SKM-1 (cell line): ENCODE results near the gene HDGFL2.
A peak's percentile ranks its signal among the peaks of the same experiment; 100 is the strongest.
"Not testable (repeated sequence)": the region's sequence is repeated elsewhere in the genome, so short reads cannot be mapped to it uniquely, and the experiment has no call there.

ENCODE experiments used
- DNase-seq: peaks from one replicate; lab custom pipeline; 2025; ENCODE audit not compliant: unreplicated experiment; lab: John Stamatoyannopoulos, UW

HDGFL2 gene

DNA sequence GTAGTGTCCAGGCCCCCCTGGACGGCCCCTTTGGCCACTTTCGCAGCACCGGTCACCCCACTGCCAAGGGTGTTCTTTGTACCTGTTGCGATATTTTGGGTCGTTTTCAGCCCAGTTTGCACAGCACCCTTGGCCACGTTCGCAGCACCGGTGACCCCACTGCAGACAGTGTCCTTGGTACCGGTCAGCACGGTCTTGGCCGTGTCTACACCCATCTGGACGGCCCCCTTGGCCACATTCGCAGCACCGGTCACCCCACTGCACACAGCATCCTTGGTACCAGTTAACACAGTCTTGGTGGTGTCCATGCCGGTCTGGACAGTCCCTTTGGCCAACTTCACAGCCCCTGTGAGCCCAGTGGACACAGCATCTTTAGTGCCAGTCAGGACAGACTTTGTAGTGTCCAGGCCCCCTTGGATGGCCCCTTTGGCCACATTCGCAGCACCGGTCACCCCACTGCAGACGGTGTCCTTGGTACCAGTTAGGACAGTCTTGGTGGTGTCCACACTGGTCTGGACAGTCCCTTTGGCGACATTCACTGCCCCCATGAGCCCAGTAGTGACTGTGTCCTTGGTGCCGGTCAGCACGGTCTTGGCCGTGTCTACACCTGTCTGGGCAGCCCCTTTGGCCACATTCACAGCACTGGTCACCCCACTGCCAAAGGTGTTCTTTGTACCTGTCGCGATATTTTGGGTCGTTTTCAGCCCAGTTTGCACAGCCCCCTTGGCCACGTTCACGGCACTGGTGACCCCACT, 39.4 kb downstream of the HDGFL2 start:
- no peak for DNase-seq

DNA sequence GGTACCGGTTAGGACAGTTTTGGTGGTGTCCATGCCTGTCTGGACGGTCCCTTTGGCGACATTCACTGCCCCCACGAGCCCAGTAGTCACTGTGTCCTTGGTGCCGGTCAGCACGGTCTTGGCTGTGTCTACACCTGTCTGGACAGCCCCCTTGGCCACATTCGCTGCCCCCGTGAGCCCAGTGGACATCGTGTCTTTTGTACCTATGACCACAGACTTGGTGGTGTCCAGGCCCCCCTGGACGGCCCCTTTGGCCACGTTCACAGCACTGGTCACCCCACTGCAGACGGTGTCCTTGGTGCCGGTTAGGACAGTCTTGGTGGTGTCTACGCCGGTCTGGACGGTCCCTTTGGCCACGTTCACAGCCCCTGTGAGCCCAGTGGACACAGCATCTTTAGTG, 40.0 kb downstream of the HDGFL2 start:
- DNase-seq, result no peak

DNA sequence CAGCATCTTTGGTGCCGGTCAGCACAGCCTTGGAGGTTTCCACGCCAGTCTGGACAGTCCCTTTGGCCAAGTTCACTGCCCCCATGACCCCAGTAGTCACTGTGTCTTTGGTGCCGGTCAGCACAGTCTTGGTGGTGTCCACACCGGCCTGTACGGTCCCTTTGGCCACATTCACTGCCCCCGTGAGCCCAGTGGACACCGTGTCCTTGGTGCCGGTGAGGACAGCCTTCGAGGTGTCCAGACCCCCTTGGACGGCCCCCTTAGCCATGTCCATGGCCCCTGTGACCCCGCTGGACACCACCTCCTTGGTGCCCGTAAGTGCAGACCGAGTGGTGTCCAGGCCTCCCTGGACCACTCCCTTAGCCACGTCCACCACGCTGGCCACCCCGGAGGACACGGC, 41.2 kb downstream of the HDGFL2 start:
- DNase-seq, result no peak

DNA sequence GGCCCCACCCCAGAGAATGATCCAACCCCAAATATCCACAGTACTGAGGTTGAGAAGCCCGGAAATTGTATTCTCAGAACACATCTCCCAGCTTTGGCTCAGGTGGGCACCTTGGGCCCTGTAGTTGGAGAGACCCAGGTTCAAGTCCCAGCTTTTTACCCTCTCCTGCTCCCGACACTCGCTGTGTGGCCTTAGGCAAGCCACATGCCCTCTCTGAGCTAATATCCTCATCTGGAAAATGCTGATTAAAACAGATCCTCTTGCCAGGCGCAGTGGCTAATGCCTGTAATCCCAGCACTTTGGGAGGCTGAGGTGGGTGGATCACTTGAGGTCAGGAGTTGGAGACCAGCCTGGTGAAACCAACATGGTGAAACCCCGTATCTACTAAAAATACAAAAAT, 43.6 kb downstream of the HDGFL2 start:
- DNase-seq, result no peak

DNA sequence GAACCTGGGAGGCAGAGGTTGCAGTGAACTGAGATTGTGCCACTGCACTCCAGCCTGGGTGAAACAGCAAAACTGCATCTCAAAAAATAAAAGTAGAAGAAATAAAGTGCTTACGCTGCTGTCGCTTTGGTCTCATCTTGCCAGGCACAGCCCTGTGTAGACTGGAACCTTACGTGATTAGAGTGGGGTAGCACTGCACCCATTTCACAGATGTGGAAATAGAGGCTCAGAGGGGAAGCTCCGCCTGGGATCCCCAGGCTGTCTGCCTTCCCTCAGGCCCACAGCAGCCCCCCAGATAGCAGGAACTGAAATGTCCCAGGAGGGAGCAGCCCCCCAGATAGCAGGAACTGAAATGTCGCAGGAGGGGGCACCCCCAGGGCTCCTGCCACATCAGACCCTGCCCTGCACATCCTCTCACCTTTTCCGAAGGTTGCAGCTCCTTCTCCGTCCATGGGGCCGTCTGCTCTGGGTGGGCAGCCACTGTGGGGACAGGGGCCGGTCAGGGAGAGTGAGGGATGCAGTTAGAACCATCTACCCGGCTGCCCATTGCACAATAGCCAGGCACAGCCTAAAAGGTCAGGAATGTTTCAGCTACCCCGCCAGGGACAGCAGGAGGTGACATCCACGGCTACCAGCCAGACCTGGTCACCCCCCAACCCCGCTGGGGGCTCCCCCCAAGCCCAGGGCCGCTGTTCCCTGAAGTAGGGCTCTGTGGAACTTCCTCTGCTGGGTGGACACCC, 44.3 kb downstream of the HDGFL2 start:
- DNase-seq, result no peak

DNA sequence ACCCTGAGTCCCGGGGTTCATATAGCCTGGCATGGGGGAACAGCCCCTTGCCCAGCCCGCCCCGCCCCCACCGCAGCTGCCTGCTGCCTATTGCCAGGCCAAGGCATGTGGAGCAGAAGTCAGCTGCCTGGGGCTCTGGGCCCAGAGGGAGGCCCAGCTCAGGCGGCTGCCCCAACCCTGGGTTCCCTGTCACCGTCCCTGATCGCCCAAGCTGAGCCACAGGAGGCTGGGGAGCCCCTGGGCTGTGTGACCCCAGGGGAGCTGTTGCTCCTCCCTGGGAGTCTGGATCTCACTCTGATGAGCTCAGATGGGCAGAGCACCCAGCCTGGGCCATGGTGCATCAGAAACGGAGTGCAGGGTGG, 44.8 kb downstream of the HDGFL2 start:
- no peak for DNase-seq

DNA sequence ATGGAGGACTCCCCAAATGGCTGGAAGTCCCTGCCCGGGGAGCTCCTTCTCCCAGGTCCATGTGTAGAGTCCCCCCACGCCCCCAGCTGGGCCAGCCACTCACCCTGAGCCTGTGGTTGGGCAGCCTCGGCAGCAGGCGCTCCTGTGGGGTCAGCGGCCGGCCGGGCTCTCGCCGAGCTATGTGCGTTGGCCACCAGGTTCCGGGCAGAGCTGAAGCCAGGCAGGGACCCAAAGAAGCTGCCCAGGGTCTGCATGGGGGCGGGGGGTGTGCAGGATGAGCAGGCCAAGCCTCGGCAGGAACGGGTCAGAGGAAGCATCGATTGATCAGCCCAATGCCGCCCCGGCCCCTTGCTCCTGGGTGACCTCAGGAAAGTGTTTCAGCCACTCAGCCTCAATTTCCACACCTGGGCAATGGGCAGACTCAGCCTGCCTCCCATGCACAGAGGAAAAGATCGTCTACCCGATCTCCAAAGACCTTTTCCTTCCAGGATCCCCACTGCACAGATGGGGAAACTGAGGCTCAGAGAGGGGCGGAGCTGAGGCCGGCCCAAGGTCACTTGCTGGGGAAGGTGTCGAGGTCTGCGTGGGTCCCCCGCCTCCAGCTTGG, 45.5 kb downstream of the HDGFL2 start:
- DNase-seq, result no peak

DNA sequence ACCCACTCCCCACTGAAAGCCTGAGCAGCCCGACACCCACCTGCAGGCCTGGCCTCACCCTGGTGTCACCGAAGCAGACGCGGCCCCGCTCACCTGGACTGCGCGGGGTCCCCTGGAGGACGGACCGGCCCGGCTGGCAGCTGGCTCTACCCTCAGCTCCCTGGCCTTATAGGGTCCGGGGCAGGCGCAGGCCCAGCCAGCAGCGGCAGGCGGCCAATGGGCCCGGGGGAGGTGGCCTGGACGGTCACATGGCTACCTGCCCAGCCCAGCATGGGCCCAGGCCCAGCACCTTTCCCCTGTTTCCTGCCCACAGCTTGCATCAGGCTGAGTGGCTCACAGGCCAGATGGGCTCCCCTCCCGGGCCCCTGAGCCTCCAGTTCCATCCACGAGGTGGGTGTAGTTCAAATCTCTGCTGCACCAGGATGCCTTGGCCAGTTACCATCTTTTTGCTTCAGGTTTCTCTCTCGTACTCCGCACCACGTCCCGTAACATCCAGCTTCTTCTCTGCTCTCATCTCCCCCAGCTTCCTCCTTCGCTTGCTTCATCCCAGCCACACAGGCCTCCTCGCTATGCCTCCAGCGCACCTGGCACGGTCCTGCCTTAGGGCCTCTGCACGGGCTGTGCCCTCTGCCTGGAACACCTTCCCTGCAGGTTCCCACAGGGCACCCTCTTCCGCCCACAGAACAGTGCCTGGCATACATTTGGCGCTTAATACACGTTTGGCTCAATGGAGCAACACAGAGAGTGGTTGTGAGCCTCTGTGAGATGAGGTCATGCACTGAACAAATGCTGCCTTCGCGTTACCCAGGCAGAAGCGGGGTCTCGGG, 46.5 kb downstream of the HDGFL2 start, which contains the start of gene PLIN4:
PLIN4 (minus strand) TSS at position 142 of the 827 bp plus-strand sequence. CDS start 214 bp downstream, outside the sequence.
- no peak for DNase-seq

DNA sequence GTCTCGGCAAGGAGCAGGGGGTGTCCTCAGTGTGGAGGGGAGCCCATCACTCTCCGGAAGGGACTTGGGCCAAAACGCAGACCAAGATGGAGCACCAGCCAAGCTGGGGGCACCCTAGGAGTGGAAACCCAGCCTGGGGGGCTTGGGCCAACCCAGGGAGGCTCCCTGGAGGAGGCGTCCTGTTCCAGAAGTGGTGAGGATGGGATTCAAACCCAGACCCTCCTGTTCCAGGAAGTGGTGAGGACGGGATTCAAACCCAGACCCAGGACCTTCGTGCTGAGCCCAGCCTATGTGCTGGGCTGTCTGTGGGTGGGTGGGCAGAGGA, 47.0 kb downstream of the HDGFL2 start:
- DNase-seq, result no peak

DNA sequence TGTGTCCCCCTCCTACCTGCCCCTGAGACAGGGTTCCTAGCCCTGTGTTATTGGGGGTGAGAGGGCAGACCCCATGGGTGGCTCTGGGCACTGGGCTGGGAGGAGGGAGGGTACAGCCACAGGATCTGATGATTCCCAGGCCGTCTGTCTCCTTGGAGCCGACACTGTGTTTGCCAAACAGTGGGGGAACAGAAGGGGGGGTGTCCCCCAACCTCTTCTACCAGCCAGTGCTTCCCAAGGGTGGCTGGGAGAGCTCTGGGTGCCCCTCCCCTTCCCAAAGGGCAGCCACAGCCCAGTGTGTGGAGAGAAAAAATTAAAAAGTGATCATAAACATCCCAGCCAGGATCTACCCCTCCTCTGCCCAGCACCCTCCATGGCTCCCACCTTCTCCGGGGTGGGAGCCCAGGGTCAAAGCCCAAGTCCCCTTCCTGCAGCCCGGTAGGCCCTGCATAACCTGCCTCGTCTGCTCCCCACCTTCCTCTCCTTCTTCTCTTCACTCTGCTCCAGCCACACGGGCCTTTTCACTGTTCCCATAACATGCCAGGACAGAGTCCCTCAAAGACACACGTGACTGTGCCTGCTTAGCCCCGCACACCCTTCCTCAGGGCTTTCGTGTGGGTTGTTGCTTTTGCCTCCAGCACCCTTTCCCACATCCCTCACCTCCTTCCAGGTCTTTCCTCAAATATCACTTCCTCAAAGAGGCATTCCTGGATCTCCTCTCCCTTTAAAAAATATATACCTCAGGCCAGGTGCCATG, 47.6 kb downstream of the HDGFL2 start:
- no peak for DNase-seq

DNA sequence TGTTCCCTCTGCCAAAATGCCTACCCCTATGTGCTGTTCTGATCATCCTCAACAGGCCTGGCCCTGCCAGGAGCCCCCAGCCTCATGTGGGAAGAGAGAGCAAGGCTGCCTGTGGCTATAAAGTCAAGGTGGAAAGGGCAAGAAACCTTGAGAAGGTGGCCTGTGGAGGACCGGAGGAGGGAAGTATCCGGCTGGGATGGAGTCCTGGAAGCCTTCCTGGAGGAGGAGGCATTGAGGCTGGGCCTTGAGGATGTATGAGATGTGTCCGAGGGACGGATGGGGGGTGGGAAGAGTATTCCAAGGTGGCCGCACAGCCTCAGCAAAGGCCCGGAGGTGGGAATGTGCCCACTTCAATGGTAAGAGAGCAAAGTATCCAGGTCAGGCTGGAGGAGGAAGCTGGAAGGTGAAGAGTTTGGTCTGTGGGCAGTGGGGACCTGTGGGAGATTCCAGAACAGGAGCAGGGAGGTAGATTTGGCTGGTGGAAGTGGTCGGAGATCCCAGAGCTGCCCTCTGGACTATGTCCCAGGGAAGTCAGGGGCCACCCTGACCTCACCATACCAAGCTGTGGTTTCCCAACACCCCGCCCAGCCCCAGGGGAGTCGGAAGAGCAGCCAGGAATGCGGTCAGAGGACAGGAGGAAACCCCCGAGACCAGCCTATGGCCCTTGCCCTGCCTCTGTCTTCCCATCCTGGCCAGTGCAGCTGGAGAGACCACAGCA, 49.2 kb downstream of the HDGFL2 start:
- DNase-seq, result no peak

DNA sequence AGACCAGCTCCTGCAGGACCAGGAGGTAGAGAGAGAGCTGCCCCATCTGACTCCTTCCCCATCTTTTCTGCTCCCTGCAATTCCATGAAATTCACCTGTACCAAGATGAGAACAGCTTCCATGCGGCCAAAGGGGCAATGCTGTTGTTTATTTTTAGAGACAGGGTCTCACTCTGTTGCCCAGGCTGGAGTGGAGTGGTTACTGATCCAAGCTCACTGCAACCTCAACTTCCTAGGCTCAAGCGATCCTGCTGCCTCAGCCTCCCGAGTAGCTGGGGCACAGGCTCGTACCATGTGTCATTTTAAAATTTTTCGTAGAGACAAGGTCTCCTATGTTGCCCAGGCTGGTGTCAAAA, 49.8 kb downstream of the HDGFL2 start:
- no peak for DNase-seq

DNA sequence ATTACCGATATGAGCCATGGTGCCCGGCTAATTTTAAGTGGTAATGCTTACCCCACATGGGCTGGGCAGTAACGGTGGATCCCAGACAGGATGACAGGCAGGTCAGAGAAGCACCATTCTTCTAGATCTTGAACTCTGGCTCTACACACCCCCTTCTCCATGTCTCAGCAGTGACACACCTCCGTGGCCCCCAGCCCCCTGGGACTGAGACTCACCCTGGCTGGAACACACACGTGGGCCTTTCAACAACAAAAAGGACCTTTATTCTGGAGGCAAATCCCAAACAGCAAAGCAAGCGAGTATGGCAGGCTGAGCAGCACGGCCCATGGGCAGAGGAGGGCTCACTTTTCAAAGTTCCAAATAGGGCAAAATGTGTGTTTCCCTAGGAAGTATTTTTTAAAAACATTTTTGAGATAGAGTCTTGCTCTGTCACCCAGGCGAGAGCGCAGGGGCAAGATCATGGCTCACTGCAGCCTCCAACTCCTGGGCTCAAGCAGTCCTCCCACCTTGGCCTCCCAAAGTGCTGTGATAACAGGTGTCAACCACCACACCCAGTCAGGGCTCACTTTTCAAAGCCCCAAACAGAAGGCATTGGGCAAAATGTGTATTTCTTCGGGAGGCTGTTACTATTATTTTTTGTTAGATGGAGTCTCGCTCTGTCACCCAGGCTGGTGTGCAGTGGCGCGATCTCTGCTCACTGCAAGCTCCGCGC, 50.4 kb downstream of the HDGFL2 start:
- no peak for DNase-seq

DNA sequence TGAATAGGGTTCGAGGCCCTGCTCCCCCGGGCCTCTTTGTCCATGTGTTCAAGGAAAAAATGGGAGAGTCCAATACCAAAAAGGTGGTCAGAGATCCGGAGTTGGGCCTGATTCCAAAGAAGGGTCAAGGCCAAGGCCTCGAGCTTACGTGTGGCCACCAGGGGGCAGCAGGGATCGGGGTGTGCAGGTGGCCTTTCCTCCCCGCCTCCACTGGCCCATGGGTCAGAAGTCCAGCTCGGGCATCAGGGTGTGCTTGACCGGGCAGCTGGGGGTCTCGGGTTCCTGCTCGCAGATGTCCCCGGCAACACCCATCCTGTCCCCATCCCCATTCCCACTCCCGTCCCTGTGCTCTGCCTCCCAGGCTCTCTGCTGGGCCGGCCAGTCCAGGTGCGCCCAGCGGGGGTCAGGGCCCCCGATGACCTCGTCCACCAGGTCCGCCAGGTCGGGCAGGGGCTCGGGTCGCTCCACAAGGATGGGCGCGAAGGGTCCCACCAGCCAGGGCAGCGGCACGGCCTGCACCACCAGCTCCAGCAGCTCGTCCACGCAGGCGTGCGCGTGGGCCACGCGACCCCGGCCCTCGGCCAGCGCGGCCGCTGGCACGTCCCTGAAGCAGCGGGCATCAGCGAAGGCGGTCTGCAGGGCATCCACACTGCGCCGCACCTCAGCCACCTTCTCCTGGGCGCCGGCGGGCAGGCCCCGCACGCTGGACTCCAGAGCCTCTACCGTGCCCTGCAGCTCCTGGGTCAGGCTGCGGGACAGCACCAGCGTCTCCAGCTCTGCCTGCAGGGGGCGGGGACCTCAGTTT, 51.4 kb downstream of the HDGFL2 start:
- no peak for DNase-seq

DNA sequence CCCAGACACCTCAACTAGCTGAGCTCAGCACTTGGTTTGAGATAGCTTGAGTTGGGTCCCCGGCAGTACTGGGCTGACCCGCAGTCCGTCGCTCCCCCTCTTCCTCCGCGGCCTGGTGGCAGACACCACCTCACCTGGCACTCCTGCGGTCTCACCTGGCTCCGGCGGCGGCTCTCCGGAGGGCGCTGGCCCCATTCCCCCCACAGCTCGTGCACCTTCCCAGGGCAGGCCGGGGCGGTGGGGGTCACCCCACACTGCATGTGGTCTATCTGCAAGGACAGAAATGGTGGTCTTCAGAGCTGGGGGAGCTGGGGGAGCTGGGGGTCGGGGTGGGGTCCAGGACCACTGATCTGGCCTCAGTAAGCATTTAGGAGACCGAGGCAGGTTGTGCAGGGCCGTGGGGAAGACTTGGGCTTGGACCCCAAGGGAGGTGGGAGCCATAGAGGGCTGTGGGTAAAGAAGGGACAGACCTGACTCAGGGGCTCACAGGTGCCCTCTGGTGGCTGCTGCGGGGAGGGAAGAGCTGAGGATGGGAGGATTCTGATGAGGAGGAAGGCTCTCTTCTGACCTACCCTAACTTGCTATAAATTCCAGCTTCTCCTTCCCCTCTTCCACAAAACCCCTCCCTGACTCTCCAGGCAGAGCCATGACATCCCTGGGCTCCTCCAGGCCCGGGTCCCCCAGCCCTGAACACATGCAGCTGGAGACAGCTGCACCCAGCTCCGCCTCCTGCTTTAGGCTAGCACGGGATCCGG, 52.9 kb downstream of the HDGFL2 start:
- DNase-seq, result peak; percentile 67

DNA sequence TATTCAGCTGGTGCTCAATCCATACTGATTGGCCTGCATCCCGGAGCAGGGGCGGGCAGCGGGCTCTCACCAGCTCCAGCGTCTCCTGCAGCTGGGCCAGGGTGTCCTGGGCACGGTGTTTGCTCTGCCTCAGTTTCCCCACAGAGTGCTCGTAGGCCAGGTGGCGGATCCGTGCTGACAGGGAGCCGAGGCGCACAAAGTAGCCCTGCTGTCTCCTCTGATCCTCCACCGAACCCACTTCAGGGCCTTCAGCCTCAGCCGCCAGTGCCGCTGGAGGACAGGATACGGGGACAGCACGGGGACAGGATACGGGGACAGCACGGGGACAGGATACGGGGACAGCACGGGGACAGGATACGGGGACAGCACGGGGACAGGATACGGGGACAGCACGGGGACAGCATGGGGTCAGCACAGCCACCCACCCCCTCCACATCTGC, 53.5 kb downstream of the HDGFL2 start:
- no peak for DNase-seq

DNA sequence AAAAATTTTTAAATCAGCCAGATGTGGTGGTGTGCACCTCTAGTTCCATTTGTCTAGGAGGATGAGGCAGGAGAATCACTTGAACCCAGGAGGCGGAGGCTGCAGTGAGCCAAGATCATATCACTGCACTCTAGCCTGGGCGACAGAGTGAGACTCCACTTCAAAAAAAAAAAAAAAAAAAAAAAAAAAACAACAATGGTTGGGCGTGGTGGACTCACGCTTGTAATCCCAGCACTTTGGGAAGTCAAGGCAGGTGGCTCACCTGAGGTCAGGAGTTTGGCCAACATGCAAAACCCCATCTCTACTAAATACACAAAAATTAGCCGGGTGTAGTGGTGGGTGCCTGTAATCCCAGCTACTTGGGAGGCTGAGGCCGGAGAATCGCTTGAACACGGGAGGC, 55.3 kb downstream of the HDGFL2 start:
- DNase-seq, result not testable (repeated sequence)

DNA sequence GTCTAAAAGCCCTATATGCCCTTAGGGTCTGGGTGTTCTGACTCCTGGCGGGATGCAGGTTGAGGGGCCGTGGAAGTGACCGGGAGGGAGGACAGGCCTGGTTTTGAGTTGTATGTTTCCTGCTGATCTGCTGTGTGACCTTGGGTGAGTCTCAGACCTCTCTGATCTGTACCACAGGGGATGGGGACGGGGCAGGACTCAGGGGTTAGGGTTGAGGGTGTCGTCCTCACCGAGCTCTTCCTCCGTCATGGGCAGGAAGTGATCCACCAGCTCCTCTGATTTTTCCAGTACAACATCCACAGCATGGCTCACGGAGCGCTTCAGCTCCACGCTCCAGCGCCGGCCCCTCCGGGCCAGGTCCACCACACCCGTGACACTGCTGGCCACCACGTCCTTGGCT, 56.7 kb downstream of the HDGFL2 start:
- DNase-seq, result no peak
